ENCODE measurements around the gene EVX2.

The EVX2 gene

DNA sequence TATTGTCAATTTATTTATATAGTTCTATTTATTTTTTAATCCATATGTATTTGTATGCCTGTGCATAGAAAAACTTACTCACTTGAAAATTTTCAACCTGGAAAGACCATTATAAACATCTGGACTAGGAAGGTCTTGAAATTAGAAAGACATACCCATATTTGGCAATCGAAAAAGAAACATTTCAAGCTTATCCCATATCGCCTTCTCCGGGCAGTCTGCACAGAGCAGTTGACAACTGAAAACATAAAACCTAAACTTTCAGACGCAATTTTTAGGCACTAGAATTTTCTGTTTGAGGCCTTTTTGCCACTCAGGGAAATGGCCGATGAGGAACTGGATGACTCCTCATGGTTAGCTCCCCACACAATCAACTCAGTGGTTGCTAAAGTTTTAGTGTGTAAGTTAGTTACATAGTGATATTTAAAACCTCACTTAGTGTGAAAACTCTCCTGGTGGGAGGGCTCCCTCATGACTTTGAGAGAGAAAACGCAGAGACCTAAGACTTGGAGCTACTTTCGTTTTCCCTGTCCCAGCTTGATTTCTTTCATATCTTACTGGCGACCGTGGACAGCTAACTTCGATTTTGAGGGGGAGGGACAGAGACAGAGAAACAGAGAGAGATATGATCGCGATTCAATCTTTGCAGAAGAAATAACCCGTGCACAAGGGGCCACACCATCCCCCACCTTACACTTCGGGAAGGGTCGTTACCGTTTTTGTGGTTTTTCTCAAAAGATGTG is 12.7 kb upstream of the EVX2 start:
- DNase-seq (ENCODE audit: low read depth in 3 of 3) = no peak

DNA sequence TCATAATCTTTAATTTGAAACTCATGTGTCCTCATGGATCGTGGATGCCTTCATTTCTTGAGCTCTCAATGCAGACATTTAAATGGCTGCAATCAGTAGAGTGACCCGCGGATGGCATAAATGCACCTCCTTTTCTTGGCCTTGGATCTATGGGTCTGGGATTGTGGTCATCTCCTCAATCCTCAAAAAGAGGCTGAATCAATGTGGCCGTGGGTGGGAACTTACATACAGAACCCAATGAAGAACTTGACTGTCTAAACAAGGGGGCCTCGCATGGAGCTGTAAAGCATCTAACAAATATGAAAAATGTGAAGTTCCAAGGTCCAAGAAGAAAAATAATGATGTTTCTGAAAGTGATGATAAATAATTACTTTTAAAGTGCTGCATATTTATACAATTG is 11.7 kb upstream of the EVX2 start:
- DNase-seq (ENCODE audit: low read depth in 3 of 3) = no peak

DNA sequence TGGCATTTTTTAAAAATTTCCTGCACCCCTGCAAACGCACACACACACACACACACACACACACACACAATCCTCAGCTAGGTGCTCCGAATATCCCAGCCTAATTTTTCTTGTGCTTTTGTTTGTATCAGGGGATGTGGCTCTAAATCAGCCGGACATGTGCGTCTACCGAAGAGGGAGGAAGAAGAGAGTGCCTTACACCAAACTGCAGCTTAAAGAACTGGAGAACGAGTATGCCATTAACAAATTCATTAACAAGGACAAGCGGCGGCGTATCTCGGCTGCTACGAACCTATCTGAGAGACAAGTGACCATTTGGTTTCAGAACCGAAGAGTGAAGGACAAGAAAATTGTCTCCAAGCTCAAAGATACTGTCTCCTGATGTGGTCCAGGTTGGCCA is 10.6 kb upstream of the EVX2 start:
- no peak for DNase-seq (ENCODE audit: low read depth in 3 of 3)

DNA sequence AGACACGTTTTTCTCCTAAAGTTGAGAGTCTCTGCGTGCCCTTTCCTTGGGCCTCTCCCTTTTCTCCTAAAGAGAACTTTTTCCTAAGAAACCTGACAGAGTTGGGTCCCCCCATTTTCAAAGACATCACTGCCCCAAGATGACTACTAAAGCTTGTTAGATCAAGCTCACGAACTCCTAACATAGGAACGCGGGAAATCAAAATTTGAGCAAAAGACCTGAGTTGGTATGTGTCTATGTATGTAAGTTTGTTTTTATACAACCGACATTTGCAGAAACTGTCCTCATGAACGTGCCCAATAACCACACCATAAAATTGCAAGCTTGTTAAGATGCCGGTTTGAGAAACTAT is 10.1 kb upstream of the EVX2 start:
- no peak for DNase-seq (ENCODE audit: low read depth in 3 of 3)

DNA sequence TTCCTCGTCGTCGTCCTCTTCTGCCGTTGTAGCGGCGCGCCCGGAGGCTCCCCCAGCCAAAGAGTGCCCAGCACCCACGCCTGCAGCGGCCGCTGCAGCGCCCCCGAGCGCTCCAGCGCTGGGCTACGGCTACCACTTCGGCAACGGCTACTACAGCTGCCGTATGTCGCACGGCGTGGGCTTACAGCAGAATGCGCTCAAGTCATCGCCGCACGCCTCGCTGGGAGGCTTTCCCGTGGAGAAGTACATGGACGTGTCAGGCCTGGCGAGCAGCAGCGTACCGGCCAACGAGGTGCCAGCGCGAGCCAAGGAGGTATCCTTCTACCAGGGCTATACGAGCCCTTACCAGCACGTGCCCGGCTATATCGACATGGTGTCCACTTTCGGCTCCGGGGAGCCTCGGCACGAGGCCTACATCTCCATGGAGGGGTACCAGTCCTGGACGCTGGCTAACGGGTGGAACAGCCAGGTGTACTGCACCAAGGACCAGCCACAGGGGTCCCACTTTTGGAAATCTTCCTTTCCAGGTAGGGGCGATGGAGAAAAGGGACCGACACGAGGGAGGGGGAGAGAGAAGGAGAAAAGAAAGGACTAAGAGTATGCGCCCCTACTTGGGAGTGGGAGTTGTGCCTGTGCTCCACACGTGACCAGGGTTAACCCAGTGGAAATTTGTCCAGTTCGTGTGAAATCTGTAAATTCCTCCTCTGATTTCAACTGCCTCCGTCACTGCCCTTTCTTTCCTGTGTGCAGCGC is 9.6 kb upstream of the EVX2 start:
- DNase-seq (ENCODE audit: low read depth in 3 of 3) = no peak

DNA sequence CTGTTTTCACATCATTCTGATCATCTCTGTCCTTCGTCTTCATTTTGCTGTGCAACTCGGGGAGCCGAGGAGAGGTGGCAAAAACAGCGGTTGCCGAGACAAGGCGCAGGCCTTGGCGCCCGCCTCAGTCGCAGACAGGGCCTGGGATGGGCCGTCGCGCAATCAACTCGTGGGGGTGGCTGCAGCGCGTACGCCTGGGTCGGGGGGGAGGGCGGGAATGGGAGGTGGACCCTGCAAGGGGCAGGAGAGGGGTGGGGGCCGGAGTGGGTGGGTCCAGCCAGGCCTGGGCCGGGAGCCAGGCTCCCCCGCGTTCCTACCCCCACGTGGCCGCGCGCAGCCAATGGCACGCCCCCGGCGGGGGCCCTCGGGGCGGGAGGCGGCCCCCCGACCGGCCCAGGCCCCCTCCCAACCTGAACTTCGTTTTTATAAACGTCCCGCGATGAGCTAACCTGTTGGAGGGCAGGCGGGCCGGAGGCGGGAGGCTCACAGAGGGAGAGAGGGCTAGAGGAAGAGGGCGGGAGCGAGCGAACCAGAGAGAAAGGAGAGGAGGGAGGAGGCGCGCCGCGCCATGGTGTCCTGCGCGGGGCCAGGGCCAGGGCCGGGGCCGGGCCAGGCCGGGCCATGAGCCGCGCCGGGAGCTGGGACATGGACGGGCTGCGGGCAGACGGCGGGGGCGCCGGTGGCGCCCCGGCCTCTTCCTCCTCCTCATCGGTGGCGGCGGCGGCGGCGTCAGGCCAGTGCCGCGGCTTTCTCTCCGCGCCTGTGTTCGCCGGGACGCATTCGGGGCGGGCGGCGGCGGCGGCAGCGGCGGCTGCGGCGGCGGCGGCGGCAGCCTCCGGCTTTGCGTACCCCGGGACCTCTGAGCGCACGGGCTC is 8.7 kb upstream of the EVX2 start, which contains the start of gene HOXD13:
HOXD13 (plus strand) TSS at position 452 of the 875 bp plus-strand sequence; CDS start at position 622, 170 bp downstream.
- no peak for DNase-seq (ENCODE audit: low read depth in 3 of 3)

DNA sequence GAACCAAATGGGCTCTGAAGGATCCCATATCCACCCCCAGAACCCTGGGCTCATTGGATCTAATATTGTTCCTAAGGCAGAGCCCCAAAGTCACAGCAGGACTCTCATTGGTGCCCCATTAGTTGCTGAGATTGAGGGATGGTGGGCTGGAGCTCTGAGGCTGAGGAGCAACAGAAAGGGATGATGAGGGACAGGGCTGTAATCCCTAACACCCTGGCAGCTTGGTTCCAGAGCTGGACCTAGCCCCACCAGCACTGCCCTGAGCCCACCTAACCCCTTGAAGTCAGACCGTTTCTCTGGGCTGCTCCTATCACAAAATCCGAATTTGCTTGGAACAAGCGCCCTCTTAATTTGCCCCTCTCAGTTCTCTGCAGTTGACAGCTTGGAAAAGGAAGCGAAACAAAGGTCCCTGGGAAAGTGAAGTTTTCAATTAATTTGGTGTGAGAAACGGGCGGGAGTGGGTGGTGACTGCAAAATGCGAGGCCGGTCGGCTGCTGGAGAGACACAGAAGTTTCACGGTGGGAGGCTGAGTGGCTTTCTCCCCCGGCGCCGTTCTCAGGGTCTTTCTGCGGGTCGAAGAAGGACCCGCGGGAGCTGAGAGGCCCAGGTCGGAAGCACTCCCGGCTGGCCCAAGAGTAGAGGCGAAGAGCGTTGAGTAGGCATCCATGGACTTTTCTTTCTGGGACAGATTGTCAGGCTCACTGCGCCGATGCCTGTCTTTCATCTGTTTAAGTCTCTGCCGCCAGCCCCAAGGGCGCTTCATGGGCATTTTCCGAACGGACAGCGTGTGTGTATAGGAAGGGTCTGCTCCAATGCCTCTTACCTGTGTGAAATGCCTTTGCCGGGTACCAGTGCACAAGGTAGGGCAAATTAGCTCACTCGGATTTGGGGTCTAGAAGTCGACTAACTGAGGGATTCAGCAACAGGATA is 7.8 kb upstream of the EVX2 start:
- DNase-seq (ENCODE audit: low read depth in 3 of 3) = no peak

DNA sequence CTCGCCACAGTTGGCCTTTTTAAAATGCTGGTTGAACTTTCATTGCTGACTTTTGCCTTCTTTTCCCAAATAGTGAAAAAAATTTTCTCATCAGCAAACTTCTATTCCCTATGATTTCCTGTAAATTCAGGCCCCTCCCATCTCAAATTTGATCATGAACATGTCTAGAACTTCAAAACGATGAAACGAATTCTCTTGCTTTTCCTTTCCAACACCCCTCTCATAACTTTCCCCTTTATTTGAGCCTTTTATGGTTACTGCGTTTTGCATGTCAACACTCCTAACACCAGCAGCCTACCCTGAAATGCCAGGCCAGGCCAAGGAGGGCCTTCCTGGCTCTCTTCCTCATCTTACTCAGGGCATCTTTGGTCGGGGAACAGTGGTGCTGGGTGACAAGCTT is 7.1 kb upstream of the EVX2 start:
- no peak for DNase-seq (ENCODE audit: low read depth in 3 of 3)

DNA sequence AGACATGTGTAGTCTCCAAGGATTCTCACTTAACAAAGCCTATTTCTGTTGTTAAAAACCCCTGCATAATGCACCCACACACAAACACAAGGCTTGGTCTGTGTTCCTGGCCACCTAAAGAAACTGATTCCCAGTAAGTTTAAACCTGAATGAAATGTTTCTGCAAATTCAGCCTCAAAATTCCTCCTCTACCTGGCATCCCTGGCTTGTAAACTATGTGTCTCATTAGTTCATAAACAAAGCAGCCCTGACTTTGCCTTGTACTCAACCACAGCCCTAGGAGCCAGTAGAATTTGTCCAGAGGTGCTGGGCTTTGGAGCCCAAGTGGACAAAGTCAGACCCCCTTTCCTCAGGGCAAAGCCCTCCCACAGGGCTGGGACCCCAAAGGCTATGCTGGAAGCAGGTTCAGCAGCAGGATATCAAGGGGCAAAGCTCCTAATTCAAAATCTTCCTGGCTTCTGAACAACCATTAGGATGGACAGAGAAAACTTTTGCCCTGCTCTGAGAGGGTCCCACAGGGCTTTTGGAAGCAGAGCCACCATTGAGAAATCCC is 6.2 kb upstream of the EVX2 start:
- DNase-seq (ENCODE audit: low read depth in 3 of 3) = no peak

DNA sequence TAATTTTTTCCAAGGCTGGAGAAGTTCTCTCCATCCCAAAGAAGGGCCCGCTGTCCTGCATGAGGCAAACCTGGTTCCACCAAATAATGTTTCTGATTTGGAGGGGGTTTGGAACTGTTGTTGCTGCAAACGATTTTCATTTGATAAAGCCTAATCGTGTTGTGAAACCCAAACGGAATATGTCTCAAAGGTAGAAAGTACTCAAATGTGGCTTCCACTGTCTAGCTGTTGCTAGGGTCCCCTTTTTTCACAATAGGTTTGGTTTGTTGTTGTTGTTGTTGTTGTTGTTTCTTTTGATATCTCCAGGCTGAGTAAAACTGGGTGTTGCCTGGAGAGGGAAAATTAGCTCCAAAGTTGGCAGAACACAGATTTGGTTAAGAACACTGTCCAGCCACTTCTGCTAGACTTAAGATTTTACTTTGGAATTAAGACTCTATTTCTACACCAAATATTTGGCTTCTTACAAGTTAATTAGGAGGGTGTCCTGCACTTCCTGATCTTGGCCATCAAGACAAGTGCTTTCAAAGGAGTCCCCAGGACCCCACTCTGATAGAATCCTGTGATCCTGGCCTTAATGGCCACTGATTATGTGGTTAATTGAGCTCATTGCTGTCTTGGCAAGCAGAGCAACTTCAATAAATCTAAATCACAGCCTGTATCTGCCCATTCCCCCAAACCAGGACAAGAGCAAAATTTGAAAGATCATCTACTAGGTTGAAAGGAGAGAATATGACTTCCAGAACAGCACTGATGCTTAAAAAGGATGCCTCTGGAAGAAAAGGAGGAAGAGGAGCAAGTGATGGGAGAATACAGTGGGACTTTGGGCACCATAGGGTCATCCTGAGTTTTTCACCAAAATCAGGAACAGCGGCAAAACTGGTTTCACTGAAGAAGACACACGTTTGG is 5.4 kb upstream of the EVX2 start:
- DNase-seq (ENCODE audit: low read depth in 3 of 3) = no peak

DNA sequence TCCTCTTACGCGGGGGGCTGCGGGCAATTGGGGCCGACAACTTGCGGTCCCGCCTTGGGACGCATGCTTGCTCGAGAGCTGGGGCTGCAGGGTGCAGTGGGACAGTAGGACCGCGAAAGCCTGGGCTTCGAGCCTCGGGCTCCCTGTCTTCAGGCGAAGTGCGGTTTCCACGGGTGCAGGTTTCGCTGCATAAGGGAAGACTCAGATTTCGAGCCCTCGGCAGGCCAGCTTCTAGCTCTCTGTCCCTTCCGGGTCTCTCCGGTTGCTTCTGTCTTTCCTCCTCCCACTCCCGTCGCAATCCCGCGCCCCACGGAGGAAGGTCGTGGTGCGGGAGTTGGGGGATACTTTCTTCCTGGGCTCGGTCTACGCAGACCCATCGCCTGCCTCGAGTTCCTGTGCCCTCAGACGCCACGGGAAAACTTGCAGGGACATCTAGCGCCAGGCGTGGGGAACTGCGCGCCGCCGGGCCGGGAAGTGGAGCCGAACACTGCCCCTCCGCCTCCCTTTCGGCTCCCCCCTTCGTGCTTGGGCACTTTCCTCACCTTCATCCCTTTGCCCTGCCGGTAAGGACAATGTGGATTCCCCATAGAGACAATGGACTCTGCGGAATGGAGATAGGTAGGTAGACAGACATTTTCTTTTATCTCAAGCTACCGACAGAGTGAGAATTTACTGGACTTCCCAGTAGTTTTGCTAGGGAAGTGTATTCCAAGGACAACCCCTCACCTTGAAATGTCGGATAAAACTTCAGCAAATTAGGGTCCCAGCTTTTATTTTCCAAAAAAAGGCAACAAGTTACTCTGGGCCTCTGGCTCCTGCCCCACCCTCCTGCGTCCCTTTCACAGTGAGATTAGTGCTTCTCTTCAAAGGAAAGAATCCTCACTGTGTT is 4.5 kb upstream of the EVX2 start:
- no peak for DNase-seq (ENCODE audit: low read depth in 3 of 3)

DNA sequence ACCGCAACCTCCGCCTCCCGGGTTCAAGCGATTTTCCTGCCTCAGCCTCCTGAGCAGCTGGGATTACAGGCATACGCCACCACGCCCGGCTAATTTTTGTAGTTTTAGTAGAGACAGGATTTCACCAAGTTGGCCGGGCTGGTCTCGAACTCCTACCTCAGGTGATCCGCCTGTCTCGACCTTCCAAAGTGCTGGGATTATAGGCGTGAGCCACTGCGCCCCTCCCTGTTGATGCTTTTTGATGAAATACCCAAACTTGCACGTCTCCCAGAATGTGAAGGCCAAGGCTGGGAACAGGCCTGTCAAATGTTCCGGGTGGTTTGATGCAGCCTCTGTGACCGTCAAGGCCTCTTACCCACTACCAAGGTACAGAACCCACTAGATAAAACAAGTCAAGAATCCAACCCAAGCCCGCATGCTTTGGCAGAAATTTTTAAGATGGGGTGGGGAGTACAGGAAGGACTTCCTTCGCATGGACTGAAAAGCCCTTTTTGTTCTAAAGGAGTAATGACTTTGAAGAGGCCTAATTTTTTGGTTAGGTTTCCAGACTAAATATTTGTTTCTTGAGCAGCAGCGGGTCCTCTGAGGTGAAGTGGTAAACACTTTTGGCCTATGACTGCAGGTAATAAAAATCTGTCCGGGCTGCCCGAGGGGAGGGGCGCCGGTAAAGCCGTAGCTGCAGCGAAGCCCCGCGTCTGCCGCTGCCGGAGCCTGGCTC is 3.7 kb upstream of the EVX2 start:
- DNase-seq (ENCODE audit: low read depth in 3 of 3) = no peak

DNA sequence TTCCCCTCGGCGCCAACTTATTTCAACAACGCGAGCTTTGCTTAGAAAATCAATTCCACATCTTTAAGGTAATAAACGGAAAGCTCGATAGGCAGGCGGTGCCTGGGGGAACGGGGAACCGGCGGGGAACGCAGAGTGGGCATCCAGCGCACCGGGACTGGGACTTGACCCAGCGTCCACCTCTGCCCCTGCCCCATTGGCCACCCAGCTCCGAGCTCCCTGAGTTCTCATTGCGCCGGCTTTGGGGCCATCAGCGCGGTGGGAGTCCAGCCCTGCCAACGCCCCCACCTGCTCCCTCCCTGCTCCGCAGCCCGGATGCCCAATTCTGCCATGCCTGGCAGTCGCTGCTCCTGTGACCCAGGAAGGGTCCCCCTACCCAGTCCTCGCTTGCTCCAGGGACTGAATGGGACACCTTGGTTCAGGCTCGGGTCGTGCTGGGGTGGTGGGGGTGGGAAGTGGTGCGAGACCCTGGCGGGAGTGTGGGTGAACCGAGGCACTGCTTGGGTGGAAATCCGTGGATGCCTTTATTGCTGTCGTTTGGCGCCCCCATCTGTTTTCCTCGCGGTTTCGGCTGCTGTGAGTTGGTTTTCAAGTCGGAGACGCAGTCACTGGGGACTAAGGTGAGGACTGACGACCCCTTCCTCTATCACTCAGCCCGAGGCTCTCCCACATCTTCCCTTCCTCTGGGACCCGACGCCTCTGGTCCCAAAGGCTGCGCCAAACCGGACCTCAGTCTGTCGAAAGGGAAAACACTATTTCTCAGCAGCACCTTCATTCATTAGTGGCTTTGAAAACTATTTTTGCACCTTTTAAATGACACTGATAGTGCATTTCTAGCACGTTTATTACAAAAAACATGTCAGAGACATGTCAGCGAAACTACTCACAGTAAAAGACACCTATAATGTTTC is 2.4 kb upstream of the EVX2 start:
- DNase-seq (ENCODE audit: low read depth in 3 of 3) = no peak

DNA sequence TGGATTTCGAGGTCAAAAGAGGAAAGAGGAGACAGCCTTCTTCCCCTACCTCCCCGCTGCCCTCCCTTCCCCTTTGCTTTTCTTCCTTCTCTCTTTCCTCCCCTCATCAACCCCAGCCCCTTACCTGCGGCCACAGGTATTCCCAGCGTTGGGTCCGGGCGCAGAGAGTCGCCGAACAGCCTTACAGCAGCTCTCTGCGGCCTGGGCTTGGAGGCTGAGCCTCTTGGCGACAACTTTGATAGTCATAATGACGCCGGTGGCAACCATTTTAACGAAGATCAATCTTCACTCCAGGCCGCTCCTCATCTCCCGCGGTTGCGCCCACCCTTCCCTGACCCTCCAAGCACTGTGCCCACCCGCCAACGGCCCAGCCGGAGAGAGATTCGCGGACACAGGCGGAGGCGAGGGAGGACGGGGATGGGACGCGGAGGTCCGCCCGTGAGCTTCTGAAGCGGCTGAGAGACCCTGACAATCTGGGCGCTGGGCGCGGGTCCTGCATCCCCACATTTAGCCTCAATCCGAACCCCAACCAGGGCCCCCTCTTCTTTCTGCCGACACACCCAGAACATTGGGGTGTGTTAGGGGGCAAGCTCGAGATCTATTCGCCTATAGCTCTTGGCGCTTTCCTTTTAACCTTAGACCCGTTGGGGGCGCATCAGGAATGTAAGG is 1.5 kb upstream of the EVX2 start:
- no peak for DNase-seq (ENCODE audit: low read depth in 3 of 3)

DNA sequence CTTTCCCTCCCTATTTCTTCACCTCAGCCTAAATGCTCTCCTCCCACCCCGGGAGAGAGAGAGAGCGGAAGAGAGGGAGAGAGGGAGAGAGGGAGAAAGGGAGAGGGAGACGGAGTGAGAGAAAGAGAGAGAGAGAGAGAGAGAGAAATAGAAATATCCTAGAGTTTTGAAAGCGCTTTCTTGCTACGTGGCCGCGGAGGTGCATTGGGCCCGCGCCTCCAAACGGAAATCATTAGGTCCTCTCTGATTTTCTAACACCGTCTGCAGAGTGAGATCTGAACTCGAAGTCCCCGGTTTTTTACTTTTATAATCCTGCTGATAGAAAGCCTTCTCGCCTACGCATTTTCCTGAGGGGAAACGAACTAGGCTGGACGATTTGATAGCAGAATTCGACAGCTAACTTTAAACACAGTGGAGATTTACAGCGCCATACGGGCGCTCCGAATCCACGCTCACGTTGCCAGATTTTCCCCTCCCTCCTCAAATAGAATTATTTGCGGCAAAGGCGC is 903 bp upstream of the EVX2 start:
- DNase-seq (ENCODE audit: low read depth in 3 of 3) = no peak

Data from stimulated activated CD4-positive, alpha-beta T cell treated with anti-CD3 and anti-CD28 coated beads, TNF-alpha, amount 100 ng/mL, for 4 hours (primary cell).